Daoy (cell line): ENCODE measurements around the gene SEC16A. TPM values are rescaled to one million over a fixed set of nuclear protein-coding genes. Genes with fewer than 3 reads are reported as not detected.
A peak's percentile ranks its signal among the peaks of the same experiment; 100 is the strongest.

Source experiments
- DNase-seq: peaks from one replicate; pipeline ENCODE4 v3.0.0-alpha.2; 2015; ENCODE audit warnings: low read depth
- total RNA-seq: library from RNA; depleted of rRNA; stranded (reverse); fragments of >200 nt; shearing (Covaris generic); gene quantifications from 2 replicates; pipeline ENCODE4 v1.2.3, GENCODE V29; 2014; rRNA removed

The SEC16A gene, protein sequence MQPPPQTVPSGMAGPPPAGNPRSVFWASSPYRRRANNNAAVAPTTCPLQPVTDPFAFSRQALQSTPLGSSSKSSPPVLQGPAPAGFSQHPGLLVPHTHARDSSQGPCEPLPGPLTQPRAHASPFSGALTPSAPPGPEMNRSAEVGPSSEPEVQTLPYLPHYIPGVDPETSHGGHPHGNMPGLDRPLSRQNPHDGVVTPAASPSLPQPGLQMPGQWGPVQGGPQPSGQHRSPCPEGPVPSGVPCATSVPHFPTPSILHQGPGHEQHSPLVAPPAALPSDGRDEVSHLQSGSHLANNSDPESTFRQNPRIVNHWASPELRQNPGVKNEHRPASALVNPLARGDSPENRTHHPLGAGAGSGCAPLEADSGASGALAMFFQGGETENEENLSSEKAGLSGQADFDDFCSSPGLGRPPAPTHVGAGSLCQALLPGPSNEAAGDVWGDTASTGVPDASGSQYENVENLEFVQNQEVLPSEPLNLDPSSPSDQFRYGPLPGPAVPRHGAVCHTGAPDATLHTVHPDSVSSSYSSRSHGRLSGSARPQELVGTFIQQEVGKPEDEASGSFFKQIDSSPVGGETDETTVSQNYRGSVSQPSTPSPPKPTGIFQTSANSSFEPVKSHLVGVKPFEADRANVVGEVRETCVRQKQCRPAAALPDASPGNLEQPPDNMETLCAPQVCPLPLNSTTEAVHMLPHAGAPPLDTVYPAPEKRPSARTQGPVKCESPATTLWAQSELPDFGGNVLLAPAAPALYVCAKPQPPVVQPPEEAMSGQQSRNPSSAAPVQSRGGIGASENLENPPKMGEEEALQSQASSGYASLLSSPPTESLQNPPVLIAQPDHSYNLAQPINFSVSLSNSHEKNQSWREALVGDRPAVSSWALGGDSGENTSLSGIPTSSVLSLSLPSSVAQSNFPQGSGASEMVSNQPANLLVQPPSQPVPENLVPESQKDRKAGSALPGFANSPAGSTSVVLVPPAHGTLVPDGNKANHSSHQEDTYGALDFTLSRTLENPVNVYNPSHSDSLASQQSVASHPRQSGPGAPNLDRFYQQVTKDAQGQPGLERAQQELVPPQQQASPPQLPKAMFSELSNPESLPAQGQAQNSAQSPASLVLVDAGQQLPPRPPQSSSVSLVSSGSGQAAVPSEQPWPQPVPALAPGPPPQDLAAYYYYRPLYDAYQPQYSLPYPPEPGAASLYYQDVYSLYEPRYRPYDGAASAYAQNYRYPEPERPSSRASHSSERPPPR (N-terminal part only)
- total RNA-seq: 22.1 and 25.4 TPM in 2 replicates

DNA sequence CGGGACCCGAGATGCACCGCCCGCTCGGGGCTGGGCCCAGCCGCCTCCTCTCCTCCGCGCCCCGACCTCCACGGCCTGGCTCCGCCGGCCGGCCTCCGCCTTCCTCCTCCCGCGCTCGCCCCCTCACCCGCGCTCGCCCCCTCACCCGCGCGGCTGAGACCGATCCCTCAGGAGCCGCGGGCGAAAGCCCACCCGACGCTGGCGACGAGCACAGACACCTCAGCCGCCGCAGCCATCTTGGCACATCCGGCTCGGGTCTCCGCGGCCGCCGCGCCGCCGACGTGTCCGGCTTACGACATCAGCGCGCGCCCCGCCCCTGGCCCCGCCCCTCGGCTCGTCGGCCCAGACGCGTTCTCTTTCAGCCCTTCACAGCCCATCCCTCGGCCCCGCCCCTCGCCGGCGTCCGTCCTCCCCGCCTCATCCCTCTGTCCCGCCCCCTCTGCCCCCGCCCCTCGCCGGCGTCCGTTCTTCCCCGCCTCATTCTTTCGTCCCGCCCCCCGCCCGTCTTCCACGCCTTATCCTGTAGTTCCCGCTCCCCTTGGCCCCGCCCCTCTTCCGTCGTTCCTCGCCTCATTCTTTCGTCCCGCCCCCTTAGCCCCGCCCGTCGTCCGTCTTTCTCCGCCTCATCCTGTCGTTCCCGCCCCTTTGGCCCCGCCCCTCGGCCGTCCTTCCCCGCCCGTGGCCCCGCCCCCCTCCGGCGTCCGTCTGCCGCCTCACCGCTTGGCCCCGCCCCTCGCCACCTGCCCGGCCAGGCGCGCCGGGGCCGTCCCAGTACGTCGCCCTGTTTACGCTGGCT, at the start of gene SEC16A:
TSS of gene SEC16A (minus strand) at position 248 of the 796 bp plus-strand sequence. CDS start 5,425 bp downstream, outside the sequence.
- DNase-seq: peak; percentile 99

DNA sequence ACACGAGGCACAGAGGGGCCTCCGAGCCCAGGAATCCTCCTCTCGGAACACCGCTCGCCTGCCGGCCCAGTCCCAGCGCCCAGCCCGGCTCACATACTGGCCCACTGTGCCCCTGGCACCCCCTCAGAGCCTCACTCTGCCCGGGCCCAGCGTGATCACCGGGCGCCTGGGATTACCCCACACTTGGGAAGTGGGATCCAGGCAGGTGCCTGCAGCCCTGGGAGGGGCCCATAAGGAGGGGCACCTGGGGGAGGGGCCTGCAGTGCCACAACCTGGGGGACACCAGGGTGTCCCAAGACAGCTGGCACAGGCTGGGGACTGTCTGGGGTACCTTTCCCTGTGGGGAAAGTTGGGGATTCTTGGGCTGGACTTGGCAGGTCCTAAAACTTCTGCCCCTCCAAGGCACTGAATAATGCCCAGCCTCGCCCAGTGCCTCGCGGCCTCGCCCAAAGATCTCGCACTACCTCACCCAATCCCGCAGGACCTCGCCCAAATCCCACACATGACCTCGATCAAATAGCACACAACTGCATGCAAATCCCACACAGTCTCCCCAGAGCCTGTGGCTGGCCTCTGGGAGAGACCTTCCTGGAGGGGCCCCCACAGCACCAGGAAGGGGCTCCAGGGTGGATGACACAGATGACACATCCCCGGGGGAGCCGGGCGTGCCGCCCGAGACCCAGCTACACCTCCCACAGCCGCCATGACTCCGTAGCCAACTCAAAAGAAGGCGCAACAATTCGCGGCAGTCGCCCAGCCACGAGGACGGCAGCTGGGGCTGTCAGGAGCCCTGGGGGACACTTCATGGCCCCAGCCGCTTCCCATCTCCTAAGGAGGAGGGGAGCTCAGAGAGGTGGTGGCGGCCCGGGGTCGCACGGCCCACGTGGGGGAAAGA, 49.3 kb upstream of the SEC16A start:
- DNase-seq: no peak

DNA sequence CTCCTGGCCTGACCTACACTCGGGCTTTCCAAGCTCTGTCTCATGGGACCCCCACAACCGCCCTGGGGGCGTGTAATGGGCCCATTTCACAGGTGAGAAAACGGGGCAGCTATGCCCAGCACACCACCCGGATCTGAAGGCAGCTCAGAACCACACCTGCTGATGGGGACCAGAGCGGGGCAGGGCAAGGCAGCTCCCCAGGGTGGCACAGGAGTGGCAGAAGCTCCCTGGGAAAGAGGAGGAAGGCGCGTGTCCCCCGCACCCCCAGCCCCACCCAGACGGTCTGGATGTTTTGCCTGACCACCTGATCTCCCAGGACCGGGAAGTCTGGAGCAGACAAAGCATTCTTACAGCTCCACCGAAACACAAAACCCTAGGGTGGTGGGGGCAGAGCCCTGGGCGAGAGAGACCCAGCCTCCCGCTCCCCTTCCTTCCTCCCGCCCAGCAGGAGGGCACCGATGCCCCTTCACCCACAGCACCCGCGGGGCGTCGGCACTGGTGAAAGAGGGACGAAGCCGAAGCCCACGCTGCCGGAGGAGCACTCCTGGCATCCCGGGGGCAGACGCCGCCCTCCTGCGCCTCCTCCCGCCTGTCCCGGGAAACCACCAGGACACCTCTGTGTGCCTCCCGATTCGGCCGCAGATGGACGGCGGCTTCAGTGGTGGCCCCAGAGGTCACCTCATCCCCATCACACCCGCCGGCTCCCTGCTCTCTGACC, 48.5 kb upstream of the SEC16A start:
- no peak for DNase-seq

DNA sequence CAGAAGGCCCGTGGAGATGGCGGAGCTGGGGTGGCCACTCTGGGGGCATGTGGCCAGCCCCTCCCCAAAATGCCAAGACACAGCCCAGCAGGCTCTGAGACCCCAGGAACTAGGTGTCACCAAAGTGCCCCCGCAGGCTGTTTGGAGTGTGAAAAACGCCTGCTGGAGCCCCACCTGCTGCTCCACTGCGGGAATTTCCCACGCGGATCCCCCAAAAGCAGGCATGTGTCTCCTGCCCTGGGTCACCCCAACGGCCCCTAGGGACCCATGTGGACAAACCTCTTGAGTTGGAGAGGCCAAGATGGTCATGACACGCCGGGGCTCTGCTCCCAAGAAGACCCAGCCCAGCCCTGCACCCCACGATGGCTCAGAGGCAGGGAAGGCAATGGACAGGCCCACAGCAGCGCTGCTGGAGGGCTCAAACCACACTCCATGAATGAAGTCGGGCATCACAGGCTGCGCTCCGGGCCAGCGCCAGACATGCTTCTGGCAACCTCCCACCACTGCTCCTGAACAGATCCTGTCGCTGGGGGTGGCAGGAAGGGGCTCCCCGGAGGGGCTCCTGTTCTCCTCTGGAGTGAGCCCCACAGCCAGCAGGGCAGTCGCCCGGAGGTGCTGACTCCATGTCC, 47.7 kb upstream of the SEC16A start:
- DNase-seq: no peak

DNA sequence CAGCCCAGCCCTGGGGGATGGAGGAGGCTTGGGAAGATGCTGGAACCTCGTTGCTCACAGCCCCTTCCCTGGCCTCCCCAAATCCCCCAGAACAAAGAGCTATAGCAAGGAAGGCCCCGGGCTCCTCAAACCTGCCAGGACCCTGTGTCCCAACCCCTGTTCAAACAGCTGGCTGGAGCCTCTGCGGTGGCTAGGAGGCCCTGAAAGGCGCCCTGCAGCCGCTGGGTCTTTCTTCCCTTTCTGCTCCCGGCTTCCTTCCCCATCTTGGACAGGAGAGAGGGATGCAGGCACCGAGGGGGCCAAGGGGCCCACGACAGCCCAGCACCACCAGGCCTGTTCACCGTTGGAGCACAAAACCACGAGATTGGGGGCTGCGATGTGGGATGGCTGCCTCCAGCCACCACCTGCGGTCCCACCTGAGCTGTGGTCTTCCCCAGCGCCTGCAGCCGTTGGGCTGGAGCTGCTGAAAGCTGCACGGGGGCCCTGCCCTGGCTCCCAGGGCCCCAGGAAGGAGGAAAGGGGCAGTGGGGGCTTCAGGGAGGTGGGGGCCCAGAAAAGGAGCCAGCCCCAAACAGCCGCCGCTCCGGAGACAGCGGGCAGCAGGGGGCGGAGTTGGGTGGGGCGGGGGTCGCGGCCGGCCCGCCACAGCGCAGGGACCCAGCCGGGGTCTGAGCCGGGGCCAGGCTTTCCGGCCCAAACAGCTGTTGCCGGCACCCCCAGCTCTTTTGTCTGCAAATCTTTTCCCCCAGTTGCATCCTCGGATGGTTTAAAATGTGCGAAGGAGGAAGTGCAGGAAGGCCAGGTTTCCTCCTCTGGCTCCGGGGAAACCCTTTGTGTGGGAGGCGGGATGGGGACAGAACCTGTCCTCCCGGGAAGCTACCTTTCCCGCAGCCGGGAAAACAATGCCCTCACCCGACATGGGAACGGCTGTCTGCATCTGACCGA, 46.9 kb upstream of the SEC16A start:
- no peak for DNase-seq

DNA sequence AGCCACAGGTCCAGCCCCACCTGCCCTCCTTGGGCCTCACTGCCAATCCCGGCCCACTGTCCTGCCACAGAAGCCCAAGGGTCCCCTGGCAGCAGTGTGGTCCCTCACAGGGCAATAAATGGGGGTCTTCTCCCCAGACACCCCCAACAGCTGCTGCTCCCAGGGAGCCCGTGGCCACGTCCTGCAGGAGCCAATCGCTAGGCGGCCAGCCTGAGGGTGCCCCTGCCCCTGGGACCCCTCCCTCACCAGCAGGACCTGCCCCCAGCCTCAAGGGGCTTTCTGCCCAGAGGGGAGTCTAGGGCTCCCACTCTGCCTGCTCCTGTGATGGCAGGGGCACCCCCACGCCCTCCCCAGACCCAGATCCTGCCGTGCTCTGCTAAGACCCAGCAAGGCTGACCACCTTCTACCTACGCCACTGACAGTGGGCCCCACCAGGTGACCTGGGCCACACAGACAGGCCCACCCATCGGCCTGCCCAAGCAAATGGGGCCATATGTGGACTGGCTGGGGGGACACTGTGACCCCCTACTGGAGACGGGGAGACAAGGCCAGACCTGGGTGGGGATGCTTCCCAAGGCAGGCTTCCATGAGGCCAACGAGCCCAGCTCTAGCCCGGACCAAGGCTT, 46.0 kb upstream of the SEC16A start:
- no peak for DNase-seq

DNA sequence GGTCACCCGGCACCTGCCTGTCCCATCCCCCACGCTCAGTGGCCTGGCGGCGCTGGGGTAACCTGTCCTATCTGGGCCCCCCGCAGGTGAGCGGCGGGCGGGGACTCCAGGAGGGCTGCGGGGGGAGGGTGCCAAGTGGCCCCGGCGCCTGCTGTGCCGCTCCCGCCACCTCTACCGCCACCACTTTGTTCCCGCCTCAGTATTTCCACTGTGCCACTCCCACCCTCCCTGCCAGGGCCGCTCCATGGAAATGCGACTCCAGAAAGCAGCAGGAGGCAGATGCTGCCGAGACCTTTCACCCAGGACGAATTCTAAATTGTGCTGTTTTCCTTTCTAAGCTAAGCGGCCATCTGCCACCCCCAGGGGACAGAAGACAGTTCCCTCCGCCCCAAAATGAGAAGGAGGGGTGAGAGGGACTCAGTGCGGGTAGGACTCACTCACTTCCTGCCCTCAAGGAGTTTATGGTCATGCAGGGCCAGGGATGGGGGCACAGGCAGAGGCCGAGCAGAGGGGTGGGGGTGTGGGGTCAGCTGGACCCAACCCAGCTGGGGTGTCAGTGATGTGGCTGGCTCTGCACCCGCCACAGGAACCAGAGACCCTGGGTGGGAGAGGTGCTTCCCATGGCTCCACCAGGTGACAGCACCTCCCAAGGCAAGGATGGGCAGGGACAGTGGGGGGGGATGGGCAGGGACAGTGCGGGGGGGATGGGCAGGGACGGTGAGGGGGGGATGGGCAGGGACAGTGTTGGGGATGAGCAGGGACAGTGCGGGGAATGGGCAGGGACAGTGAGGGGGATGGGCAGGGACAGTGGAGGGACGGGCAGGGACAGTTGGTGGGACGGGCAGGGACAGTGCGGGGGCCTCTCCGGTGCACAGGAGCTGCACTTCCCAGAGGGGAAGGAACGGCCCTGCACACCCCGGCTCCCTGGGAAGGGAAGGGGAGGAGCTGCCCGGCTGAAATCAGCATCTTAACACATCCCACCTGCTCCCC, 45.2 kb upstream of the SEC16A start:
- peak; percentile 44 for DNase-seq

DNA sequence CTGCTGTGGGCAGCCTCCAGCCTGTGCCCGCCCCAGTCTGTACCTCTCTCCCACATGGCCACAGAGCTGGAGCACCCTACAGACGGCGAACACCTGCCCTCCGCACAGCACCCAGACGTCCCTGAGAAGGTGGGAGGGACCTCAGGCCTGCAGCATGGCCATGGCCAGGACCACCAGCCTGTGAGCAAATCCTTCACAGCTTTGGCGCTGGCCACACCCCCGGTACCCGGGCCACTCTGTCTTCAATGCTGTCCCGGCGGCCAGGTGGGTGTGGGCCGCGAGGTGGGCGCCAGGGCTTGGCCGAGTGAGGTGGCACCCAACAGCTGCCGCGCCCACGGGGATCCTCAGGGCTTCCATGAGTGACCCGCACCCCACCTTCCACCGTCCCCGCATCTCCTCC, 44.3 kb upstream of the SEC16A start:
- no peak for DNase-seq

DNA sequence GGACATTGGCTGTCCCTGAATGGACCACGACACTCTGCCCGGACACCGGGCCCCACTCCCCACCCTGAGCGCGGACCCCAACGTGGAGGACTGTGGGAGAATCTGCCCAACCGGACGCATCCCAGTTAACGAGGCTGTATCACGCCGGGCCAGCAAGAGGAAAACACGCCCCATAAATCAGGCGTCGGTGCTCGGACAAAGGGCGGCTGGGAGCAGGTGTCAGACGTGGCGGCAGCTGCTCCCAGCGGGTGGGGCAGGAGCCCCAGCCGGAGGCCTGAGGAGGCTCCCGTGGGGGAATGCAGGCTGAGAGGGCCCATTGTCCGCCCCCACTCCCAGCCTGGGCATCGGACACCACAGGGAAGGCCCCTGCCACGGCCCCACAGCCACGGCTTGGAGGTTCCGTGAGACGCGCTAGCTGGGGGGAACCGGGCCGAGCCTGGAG, 43.8 kb upstream of the SEC16A start:
- no peak for DNase-seq

DNA sequence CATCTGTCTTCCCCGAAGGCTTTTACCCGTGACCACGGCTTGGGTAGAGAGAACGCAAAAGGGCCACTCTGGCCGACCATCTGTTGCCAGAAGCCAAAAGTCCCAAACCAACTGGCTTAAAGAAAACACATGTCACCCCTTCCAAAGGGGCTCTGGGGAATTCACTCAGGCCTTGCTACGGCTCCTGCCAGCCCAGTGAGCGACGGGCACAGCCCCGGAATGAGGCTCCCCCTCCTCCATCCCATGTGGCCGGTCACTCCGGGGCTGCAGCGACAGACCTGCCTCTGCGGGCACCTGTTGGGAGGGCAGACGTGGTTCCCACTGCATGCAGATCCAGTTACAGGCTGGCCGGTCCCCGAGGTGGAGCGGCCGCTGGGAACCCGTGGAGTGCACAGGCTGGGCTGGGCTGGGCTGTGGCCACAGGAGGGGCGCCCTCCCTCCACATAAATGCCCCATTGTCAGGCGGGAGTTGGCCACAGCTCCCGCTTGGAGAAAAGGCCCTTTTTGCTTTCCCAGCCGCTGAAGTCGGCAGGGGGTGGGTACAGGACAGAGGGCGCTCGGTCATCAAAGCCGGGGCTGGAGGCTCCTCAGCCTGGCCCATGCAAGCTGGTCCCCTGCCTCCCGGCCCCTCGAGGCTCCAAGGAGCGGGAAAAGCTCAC, 43.1 kb upstream of the SEC16A start:
- DNase-seq: no peak

DNA sequence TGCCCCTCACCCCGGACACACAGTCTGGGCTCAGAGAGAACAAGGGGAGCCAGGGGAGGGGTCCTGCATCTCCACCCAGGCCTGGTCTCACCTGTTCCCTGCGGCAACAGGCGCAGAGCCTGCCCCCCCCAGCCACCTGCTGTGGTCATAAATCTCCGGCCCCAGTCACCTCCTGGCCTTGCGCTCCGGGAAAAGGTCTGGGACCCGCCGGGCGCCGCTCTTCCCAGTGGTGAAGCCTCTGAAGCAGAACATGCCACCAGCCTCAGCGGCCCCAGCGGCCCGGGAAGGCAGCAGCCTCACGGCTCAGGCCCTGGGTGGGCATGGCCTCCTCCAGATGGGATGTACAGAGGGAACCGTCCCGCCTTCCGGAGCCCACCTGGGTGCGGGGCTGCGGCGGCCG, 42.4 kb upstream of the SEC16A start:
- no peak for DNase-seq

DNA sequence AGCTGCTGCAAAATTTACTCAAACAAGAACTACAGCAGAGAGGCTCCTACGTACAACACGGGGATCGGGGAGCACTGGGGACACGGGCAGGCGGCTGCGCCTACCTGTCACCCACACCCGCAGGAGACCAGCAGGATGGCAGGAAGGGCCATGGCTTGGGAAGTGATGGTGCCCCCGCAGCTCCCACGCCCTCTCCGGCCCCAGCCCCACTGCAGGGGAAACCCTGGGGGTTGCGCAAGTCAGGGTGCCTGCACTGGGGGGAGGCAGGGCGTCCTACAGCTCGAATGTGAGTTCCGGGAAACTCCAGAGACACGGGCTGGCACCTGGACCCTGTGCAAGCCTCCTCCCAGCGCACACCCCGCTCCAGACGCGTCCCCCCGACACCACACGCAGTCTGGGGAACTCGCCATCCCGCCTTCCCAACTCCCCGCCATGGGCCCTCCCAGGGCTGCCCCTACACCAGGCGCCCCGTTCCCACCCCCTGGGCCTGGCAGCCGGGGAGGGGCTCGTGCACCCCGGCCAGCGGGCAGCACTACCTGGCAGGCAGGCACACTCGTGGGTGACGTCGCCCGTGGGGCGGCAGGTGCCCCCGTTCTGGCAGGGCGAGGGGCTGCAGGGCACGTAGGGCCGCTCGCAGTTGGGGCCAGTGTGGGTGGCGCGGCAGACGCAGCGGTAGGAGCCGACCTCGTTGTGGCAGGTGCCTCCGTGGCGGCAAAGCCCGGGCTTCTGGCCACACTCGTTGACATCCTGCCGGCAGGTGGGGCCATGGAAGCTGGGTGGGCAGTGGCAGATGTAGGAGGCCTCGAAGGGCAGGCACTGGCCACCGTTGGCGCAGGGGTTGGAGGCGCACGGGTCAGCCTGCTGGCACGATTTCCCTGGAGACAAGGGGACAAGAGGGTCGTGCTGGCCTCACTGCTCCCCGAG, 39.7 kb upstream of the SEC16A start:
- no peak for DNase-seq

DNA sequence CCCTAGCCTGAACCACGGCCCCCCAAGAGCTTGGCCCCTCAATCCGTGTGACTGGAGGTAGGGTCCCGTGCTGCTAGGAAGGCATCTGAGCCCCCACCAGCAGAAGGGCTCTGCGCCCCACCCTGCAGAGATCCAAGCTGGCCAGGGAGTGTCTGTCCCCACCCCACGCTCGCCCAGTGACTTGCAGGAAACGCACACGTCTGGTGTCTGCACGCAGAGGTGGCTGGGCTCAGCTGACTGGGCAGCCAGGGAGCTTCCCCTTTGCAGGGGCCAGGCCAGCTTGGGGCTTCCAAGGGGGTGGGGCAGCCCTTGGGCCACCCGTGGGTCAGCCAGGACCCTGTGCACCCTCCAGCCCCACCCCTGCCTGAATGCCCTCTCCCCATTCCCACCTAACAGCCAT, 38.7 kb upstream of the SEC16A start:
- DNase-seq: no peak

DNA sequence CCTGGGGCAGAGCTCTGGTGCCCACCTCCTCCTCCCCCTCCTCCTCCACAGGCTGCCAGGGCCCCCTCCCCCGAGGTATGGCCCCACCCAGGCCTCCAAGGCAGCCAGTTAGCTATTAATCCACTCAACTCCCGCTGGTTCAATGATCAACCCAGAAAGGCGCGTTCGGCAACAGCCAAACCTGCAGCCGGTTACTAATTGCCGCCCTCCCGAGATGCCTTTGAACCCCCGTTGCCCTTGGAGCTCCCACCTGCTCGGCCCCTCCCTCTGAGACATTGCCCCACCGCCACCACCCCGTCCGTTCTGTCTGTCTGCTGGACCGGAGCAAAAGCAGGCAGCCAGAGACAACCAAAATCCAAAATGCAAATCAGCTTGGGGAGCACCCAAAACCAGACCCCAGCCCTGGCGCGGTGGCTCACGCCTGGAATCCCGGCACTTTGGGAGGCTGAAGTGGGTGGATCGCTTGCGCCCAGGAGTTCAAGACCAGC, 37.3 kb upstream of the SEC16A start:
- DNase-seq: no peak
